T-helper 17 cell (primary cell): ENCODE results near the gene SMTN. TPM values are rescaled to one million over a fixed set of nuclear protein-coding genes. Genes with fewer than 3 reads are reported as not detected.
"Not testable (repeated sequence)": the region's sequence is repeated elsewhere in the genome, so short reads cannot be mapped to it uniquely, and the experiment has no call there.

Source experiments
- ATAC-seq: fragments of 150-1000 bp; cut with Tn5 transposase; 2 replicates; pipeline ENCODE4 v1.10.0; 2021; ENCODE audit warnings: mild to moderate bottlenecking, moderate library complexity
- DNase-seq, 3 donors: peaks; one replicate each; pipeline versions ENCODE4 v3.0.0 to v3.0.0-alpha.2; 2020 to 2021
- H3K9me3 ChIP-seq: one replicate; pipeline ENCODE4 v1.7.0; 2013; ENCODE audit warnings: low read length, mild to moderate bottlenecking; ENCODE audit not compliant: control insufficient read depth, poor library complexity, severe bottlenecking
- H3K27ac Mint-ChIP-seq: one replicate; pipeline ENCODE4 v1.8.0; 2022; ENCODE audit warnings: mild to moderate bottlenecking, moderate library complexity, mixed read lengths
- H3K27me3 Mint-ChIP-seq: one replicate; pipeline ENCODE4 v1.8.0; 2022; ENCODE audit warnings: mixed read lengths
- H3K36me3 Mint-ChIP-seq: one replicate; pipeline ENCODE4 v1.8.0; 2022; ENCODE audit warnings: low read depth, mixed read lengths
- H3K4me1 Mint-ChIP-seq: one replicate; pipeline ENCODE4 v1.8.0; 2022; ENCODE audit warnings: mild to moderate bottlenecking, mixed read lengths
- H3K4me3 Mint-ChIP-seq: one replicate; pipeline ENCODE4 v1.8.0; 2022; ENCODE audit warnings: mild to moderate bottlenecking, moderate library complexity, mixed read lengths
- total RNA-seq, 4 donors: library from RNA in 2 of 4; stranded (reverse) in 2 of 4; gene quantifications; one replicate each; pipeline ENCODE4 v1.2.3 and lab custom pipeline; 2022 to 2026

The SMTN gene
- total RNA-seq, 2 donors from 2014 or later: 1.8 to 4.9 TPM

DNA sequence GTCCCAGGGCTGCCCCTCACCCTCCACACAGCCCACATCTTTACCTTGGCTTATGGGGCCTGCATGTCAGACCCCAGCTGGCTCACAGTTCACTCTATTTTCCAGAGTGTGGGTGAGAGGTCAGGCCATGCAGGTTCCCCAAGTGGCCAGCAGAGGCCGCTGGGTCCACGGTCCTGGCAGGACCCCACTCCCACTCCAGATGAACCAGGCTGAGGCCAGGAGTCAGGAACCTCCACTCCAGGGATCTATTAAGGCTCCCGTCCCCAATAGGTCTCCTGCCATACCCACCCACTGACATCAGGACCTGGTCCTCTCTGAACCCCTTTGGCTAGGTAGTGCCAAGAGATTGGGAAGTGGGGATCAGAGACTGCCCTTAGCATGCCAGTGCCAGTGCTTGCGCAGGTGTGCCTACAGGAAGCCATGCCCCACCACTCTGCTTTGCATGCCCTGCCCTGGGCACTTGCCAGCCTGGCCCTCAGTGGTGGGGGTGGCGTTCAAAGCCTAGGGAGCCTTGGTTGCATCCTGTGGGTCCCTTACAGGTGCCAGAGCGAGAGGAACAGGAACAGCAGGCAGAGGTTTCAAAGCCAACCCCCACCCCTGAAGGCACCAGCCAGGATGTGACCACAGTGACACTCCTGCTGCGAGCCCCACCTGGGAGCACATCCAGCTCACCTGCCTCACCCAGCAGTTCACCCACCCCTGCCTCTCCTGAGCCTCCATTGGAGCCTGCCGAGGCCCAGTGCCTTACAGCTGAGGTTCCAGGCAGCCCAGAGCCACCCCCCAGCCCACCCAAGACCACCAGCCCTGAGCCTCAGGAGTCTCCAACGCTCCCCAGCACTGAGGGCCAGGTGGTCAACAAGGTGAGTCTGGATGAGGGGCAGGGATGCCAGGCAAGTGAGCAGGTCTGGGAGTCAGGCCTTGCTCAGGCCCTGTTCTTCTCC is 8.3 kb downstream of the SMTN start:
- H3K9me3 ChIP-seq: no peaks in the 10 kb centered on the region
- no peaks in the 10 kb centered on the region for H3K27me3 Mint-ChIP-seq
- H3K4me3 Mint-ChIP-seq: no peak overlapping the region
- ATAC-seq: no peak
- peaks cover 9% of the 10 kb centered on the region for H3K4me1 Mint-ChIP-seq
- H3K36me3 Mint-ChIP-seq: no peaks in the 10 kb centered on the region
- peak in 2 of 3 donors; percentile 24 to 42 for DNase-seq
- H3K27ac Mint-ChIP-seq: no peak overlapping the region

GRCh38 chr22:31090217-31091085 is 9.3 kb downstream of the SMTN start:
- no peak for ATAC-seq
- no peak for DNase-seq
- Mint-ChIP-seq H3K36me3 (no peaks in the 10 kb centered on the region), H3K4me1 (peaks cover 5% of the 10 kb centered on the region), H3K27me3 (no peaks in the 10 kb centered on the region), H3K4me3 (no peak overlapping the region), H3K27ac (no peak overlapping the region)
- no peaks in the 10 kb centered on the region for H3K9me3 ChIP-seq

GRCh38 chr22:31091106-31091975 is 10.2 kb downstream of the SMTN start:
- DNase-seq (no peak), ATAC-seq (no peak)
- Mint-ChIP-seq H3K4me1 (peaks cover 8% of the 10 kb centered on the region), H3K27me3 (no peaks in the 10 kb centered on the region), H3K27ac (no peak overlapping the region), H3K36me3 (no peaks in the 10 kb centered on the region), H3K4me3 (no peak overlapping the region)
- H3K9me3 ChIP-seq: no peaks in the 10 kb centered on the region

GRCh38 chr22:31092161-31092560 is 11.0 kb downstream of the SMTN start:
- ATAC-seq: no peak
- no peak for DNase-seq
- no peak overlapping the region for H3K27ac Mint-ChIP-seq

DNA sequence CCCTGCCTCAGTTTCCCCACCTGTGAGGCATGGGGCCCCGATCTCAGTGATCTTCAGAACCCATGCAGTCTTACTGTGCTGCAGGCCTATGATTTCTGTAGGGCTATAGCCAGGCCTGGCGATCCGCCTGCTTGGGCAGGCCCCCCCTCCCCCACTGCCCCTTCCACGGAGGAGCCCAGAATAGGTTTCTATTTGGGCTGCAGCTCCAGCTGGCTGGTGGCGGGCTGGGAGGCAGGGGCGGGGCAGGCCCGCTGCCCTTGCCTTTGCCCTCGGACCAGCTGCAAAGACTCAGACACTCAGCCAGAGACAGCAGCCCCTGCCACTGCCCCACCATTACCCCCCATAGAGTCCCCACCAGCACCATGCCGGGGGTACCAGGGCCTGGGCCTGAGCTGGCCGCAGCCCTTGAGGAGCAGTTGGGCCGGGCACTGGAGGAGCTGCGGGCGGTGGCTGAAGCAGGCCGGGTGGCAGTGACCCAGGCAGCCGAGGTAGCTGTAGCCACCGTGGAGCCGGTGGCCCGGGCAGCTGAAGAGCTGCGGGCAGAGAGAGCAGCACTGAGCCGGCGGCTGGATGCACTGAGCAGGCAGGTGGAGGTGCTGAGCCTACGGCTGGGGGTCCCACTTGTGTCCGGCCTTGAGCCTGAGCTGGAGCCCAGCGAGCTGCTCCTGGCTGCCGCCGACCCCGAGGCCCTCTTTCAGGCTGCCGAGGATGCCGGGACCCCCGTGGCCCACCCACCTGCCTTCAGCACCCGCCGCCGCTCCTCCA is 12.2 kb downstream of the SMTN start:
- H3K4me1 Mint-ChIP-seq: peaks cover 8% of the 10 kb centered on the region
- ATAC-seq: no peak
- H3K27ac Mint-ChIP-seq: no peak overlapping the region
- no peak for DNase-seq
- no peaks in the 10 kb centered on the region for H3K36me3 Mint-ChIP-seq
- no peaks in the 10 kb centered on the region for H3K9me3 ChIP-seq
- no peaks in the 10 kb centered on the region for H3K27me3 Mint-ChIP-seq
- H3K4me3 Mint-ChIP-seq: no peak overlapping the region

More at GRCh38 chr22:31092161-31092560, 11.0 kb downstream of the SMTN start:
- Mint-ChIP-seq H3K36me3 (no peaks in the 10 kb centered on the region), H3K4me1 (peaks cover 8% of the 10 kb centered on the region), H3K4me3 (no peak overlapping the region), H3K27me3 (no peaks in the 10 kb centered on the region)
- no peaks in the 10 kb centered on the region for H3K9me3 ChIP-seq

GRCh38 chr22:31094021-31094551 is 13.0 kb downstream of the SMTN start:
- H3K4me1 Mint-ChIP-seq: peaks cover 6% of the 10 kb centered on the region
- no peaks in the 10 kb centered on the region for H3K36me3 Mint-ChIP-seq
- ATAC-seq: no peak
- H3K27ac Mint-ChIP-seq: no peak overlapping the region
- H3K27me3 Mint-ChIP-seq: no peaks in the 10 kb centered on the region
- no peaks in the 10 kb centered on the region for H3K9me3 ChIP-seq
- no peak for DNase-seq
- H3K4me3 Mint-ChIP-seq: no peak overlapping the region

GRCh38 chr22:31094741-31095140 is 13.6 kb downstream of the SMTN start:
- no peak for ATAC-seq
- Mint-ChIP-seq H3K27me3 (no peaks in the 10 kb centered on the region), H3K4me1 (peaks cover 5% of the 10 kb centered on the region), H3K27ac (no peak overlapping the region), H3K4me3 (no peak overlapping the region), H3K36me3 (no peaks in the 10 kb centered on the region)
- no peak for DNase-seq
- no peaks in the 10 kb centered on the region for H3K9me3 ChIP-seq

GRCh38 chr22:31095637-31096249 is 14.6 kb downstream of the SMTN start:
- H3K4me1 Mint-ChIP-seq: peaks cover 5% of the 10 kb centered on the region
- H3K4me3 Mint-ChIP-seq: no peak overlapping the region
- no peak for DNase-seq
- no peak for ATAC-seq
- H3K27ac Mint-ChIP-seq: peak overlapping the region; percentile 21
- H3K9me3 ChIP-seq: no peaks in the 10 kb centered on the region
- no peaks in the 10 kb centered on the region for H3K36me3 Mint-ChIP-seq
- no peaks in the 10 kb centered on the region for H3K27me3 Mint-ChIP-seq

DNA sequence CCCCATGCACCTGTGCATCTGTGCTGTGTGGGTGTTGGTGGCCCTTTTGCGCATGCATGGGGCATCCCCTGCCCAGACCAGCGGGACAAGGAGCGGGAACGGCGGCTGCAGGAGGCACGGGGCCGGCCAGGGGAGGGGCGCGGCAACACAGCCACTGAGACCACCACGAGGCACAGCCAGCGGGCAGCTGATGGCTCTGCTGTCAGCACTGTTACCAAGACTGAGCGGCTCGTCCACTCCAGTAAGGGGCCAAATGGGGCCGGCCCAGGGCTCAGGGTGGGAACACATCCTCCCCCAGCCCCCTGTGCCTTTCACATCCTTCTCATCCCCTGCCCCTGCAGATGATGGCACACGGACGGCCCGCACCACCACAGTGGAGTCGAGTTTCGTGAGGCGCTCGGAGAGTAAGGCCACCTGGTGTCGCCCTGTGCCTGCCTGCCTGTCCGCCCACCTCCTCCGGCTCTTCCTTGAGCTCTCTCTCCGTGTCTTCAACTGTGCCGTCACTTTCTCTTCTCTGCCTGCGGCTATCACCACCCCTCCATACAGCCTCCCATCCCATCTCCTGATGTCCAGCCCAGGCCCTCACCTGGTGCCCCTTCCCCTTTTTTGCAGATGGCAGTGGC is 15.7 kb downstream of the SMTN start:
- no peaks in the 10 kb centered on the region for H3K27me3 Mint-ChIP-seq
- H3K9me3 ChIP-seq: no peaks in the 10 kb centered on the region
- no peaks in the 10 kb centered on the region for H3K36me3 Mint-ChIP-seq
- H3K4me1 Mint-ChIP-seq: peaks cover 5% of the 10 kb centered on the region
- ATAC-seq (no peak), DNase-seq (no peak)
- peak overlapping the region; percentile 21 for H3K27ac Mint-ChIP-seq
- H3K4me3 Mint-ChIP-seq: no peak overlapping the region

- not testable (repeated sequence) for DNase-seq, H3K4me3 Mint-ChIP-seq, H3K4me1 Mint-ChIP-seq, H3K36me3 Mint-ChIP-seq, H3K27me3 Mint-ChIP-seq, H3K27ac Mint-ChIP-seq, H3K9me3 ChIP-seq, ATAC-seq
Observed at GRCh38 chr22:31097539-31097938, 16.4 kb downstream of the SMTN start.

GRCh38 chr22:31097941-31098631 is 17.0 kb downstream of the SMTN start:
- Mint-ChIP-seq H3K27me3 (no peaks in the 10 kb centered on the region), H3K4me1 (peaks cover 2% of the 10 kb centered on the region), H3K36me3 (no peaks in the 10 kb centered on the region), H3K27ac (no peak overlapping the region), H3K4me3 (no peak overlapping the region)
- H3K9me3 ChIP-seq: no peaks in the 10 kb centered on the region
- ATAC-seq: no peak
- DNase-seq: no peak
